Activated CD8-positive, alpha-beta T cell treated with anti-CD3 and anti-CD28 coated beads for 36 hours (primary cell): ENCODE results near the gene MGMT. TPM values are rescaled to one million over a fixed set of nuclear protein-coding genes. Genes with fewer than 3 reads are reported as not detected.

Experiments used
- ATAC-seq: fragments of 200-7000 bp; cut with Tn5 transposase; one replicate; pipeline ENCODE4 v1.10.0; 2021; ENCODE audit warnings: mild to moderate bottlenecking, moderate library complexity
- CTCF ChIA-PET: fragments of 350-600 bp; sonication (Branson Sonifier 250); formaldehyde crosslinking; loops from one replicate; lab custom pipeline; 2021; ENCODE audit warnings: antibody characterized with exemption; lab: Charles Lee
- POLR2A ChIA-PET: fragments of 350-600 bp; sonication (Branson Sonifier 250); formaldehyde crosslinking; loops from one replicate; lab custom pipeline; 2021; ENCODE audit warnings: antibody characterized with exemption; lab: Charles Lee
- DNase-seq: peaks from one replicate; pipeline ENCODE4 v3.0.0-alpha.2; 2020
- H3K27ac Mint-ChIP-seq: one replicate; pipeline ENCODE4 v1.8.0; 2021; ENCODE audit warnings: mild to moderate bottlenecking, mixed read lengths
- H3K27me3 Mint-ChIP-seq: one replicate; pipeline ENCODE4 v1.8.0; 2021; ENCODE audit warnings: mixed read lengths
- H3K36me3 Mint-ChIP-seq: one replicate; pipeline ENCODE4 v1.8.0; 2021; ENCODE audit warnings: low read depth, mixed read lengths
- H3K4me1 Mint-ChIP-seq: one replicate; pipeline ENCODE4 v1.8.0; 2021; ENCODE audit warnings: low read depth, mixed read lengths
- H3K4me3 Mint-ChIP-seq: one replicate; pipeline ENCODE4 v1.8.0; 2021; ENCODE audit warnings: mild to moderate bottlenecking, moderate library complexity, mixed read lengths
- H3K9me3 Mint-ChIP-seq: one replicate; pipeline ENCODE4 v1.8.0; 2021; ENCODE audit warnings: mixed read lengths
- intact Hi-C: fragments of 100-400 bp; cut with micrococcal nuclease; formaldehyde crosslinking; loops from one replicate; pipeline ENCODE4 v1.10.0; 2022
- total RNA-seq, 2 experiments: library from RNA; stranded (reverse); gene quantifications; one replicate each; pipeline ENCODE4 v1.2.3, GENCODE V29; 2021
- TF ChIP-seq, protein P1 (sequence below): fragments of 200-600 bp; IDR thresholded peaks from one replicate; pipeline ENCODE4 v1.8.0; 2022; ENCODE audit warnings: antibody characterized with exemption, mild to moderate bottlenecking

The MGMT gene
- total RNA-seq, 2 experiments from 2014 or later: 16.2 to 17.0 TPM

DNA sequence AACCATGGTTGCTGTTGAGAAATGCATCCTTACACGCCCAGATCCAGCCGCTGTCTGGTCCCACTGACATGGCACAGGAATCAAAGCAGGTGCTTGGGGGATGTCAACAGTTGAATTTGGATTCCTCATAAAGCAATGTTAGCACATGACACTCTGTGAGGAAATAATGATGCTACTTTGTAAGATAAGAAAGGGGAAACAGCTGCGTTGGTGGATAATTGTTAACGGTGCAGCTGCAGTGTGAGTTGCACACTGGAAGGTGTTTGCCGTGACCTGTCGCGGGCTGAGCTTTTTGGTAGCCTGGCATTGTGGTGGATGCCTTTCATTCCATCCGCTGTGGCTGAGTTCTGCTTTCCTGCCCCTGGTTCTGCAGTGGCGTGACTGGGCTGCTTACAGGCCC lies 113.9 kb downstream of the MGMT start:
- H3K9me3 Mint-ChIP-seq: peaks cover 26% of the 10 kb centered on the region
- ATAC-seq (no peak), DNase-seq (no peak)
- no peaks in the 10 kb centered on the region for H3K27me3 Mint-ChIP-seq
- TF ChIP-seq, protein P1, sequence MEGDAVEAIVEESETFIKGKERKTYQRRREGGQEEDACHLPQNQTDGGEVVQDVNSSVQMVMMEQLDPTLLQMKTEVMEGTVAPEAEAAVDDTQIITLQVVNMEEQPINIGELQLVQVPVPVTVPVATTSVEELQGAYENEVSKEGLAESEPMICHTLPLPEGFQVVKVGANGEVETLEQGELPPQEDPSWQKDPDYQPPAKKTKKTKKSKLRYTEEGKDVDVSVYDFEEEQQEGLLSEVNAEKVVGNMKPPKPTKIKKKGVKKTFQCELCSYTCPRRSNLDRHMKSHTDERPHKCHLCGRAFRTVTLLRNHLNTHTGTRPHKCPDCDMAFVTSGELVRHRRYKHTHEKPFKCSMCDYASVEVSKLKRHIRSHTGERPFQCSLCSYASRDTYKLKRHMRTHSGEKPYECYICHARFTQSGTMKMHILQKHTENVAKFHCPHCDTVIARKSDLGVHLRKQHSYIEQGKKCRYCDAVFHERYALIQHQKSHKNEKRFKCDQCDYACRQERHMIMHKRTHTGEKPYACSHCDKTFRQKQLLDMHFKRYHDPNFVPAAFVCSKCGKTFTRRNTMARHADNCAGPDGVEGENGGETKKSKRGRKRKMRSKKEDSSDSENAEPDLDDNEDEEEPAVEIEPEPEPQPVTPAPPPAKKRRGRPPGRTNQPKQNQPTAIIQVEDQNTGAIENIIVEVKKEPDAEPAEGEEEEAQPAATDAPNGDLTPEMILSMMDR: no peak
- ChIA-PET CTCF (no interaction called here), POLR2A (no interaction called here)
- intact Hi-C loops: no loop called here
- no peaks in the 10 kb centered on the region for H3K4me1 Mint-ChIP-seq
- H3K4me3 Mint-ChIP-seq: no peak overlapping the region
- H3K36me3 Mint-ChIP-seq: peaks cover 32% of the 10 kb centered on the region
- no peak overlapping the region for H3K27ac Mint-ChIP-seq

DNA sequence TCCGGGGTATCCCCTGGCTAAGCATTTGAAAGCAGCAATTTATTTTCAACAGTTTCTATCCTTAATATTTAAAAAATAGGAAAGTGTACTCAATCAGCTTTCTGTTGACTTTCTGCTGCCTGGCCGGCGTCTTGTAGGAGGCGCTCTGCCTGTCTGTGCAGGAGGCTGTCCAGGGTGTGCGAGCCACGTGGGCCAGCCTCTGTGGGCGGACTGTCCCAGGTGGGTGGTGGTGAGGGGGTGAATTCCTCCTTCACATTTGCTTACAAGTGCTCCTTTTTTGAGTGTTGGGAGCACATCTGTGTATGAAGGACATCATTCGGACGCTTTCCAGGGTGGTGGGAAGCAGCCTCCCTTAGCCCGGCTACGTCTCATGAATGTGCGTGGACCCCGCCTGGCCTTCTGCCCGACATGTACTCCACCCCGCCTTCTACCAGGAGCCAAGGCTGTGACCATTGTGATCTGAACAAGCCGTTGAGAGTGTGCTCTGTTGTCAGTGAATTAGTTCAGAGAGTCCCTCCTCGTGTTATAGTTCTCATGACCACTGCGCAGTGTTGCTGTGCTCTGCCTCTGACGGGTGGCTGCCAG lies 114.9 kb downstream of the MGMT start:
- ATAC-seq (no peak), DNase-seq (no peak)
- Mint-ChIP-seq H3K4me1 (no peaks in the 10 kb centered on the region), H3K9me3 (peaks cover 35% of the 10 kb centered on the region), H3K36me3 (peaks cover 40% of the 10 kb centered on the region), H3K27ac (no peak overlapping the region), H3K4me3 (no peak overlapping the region), H3K27me3 (no peaks in the 10 kb centered on the region)
- intact Hi-C loops: no loop called here
- CTCF ChIA-PET: no interaction called here
- POLR2A ChIA-PET: no interaction called here
- TF ChIP-seq, protein P1: no peak

DNA sequence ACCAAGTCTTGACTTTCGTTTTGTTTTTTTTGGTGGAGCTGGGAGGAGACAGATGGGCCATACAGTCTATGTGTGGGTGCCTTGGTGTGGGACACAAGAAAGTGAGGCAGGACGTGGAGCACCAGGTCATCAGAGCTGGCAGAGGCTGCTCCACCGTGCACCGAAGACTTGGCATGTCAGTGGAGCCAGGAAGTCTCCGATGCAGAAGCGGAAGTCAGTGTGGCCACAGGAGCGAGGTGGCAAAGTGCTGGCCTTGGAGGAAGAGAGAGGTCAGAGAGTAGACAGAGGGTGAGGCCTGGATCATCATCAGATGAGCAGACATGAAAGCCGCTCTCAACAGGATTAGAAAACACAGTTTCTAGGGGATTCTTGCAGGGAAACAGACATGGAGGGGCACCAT lies 116.8 kb downstream of the MGMT start:
- Mint-ChIP-seq H3K27ac (no peak overlapping the region), H3K9me3 (peaks cover 42% of the 10 kb centered on the region), H3K36me3 (peaks cover 56% of the 10 kb centered on the region), H3K27me3 (no peaks in the 10 kb centered on the region), H3K4me3 (no peak overlapping the region), H3K4me1 (no peaks in the 10 kb centered on the region)
- ChIA-PET POLR2A (no interaction called here), CTCF (no interaction called here)
- TF ChIP-seq, protein P1: no peak
- DNase-seq (no peak), ATAC-seq (no peak)
- intact Hi-C loops: no loop called here

DNA sequence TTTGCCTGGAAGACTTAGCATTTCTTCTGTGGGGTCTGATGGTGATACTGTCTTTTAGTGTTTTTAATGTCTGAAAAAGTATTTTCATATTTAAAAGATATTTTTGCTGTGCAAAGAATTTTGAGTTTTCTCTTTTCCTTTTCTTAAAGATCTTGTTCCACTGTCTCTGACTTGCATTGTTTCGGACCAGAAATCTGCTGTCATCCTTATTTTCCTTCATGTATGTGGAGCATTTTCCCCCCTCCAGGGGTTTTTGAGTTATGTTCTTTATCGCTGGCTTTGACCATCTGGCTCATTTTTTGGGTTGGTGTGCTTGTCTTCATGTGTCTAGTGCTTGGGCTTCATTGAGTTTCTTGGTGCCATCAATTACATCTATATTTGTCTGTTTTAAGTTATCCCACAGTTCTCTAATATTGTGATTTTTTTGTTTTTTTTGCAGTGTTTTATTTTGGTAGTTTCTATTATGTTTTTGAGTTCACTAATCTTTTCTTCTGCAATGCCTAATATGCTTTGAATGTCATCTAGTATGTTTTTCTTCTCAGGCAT lies 119.9 kb downstream of the MGMT start:
- H3K27me3 Mint-ChIP-seq: no peaks in the 10 kb centered on the region
- no peak overlapping the region for H3K27ac Mint-ChIP-seq
- peaks cover 78% of the 10 kb centered on the region for H3K36me3 Mint-ChIP-seq
- CTCF ChIA-PET: no interaction called here
- no peak for ATAC-seq
- H3K4me3 Mint-ChIP-seq: no peak overlapping the region
- no peak for DNase-seq
- POLR2A ChIA-PET: no interaction called here
- no peaks in the 10 kb centered on the region for H3K4me1 Mint-ChIP-seq
- peaks cover 38% of the 10 kb centered on the region for H3K9me3 Mint-ChIP-seq
- intact Hi-C loops: no loop called here
- TF ChIP-seq, protein P1: no peak

DNA sequence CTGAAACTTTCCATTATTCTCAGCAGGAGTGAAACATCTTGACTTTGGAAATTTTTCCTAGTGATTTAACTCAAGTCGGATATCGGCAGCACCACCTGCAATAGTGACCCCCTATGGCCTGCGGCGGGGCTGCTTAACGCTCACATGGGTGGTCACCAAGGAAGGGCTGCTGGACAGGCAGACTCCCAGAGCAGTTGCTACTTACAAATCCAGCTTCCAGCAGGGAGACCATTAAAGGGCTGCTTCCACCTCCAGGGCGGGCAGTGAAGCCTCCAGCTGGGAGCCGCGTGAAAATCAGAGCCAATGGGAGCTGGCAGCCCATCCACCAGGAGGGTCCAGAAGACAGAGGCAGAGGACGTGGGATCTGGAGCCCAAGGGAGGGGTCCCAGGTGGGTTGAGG lies 122.5 kb downstream of the MGMT start:
- peaks cover 77% of the 10 kb centered on the region for H3K36me3 Mint-ChIP-seq

More for the DNA sequence above, 122.5 kb downstream of the MGMT start:
- H3K27me3 Mint-ChIP-seq: no peaks in the 10 kb centered on the region
- no peaks in the 10 kb centered on the region for H3K4me1 Mint-ChIP-seq
- CTCF ChIA-PET: no interaction called here
- no peak for ATAC-seq
- peaks cover 39% of the 10 kb centered on the region for H3K9me3 Mint-ChIP-seq
- TF ChIP-seq, protein P1: no peak
- intact Hi-C loops: no loop called here
- H3K4me3 Mint-ChIP-seq: no peak overlapping the region
- no peak overlapping the region for H3K27ac Mint-ChIP-seq
- POLR2A ChIA-PET: no interaction called here
- DNase-seq: no peak
